Neural progenitor cell (in vitro differentiated cells): ENCODE results near the gene FBXO34.

Experiments used
- EZH2 ChIP-seq: fragments of 200-600 bp; sonication (generic); IDR thresholded peaks from 2 replicates; pipeline ENCODE4 v1.6.1; 2017; ENCODE audit warnings: antibody characterized with exemption, mild to moderate bottlenecking, moderate library complexity
- TF ChIP-seq, protein P1 (sequence below): fragments of 200-600 bp; sonication (generic); IDR thresholded peaks from 2 replicates; pipeline ENCODE4 v1.5.1; 2017; ENCODE audit warnings: antibody characterized with exemption, mild to moderate bottlenecking

DNA sequence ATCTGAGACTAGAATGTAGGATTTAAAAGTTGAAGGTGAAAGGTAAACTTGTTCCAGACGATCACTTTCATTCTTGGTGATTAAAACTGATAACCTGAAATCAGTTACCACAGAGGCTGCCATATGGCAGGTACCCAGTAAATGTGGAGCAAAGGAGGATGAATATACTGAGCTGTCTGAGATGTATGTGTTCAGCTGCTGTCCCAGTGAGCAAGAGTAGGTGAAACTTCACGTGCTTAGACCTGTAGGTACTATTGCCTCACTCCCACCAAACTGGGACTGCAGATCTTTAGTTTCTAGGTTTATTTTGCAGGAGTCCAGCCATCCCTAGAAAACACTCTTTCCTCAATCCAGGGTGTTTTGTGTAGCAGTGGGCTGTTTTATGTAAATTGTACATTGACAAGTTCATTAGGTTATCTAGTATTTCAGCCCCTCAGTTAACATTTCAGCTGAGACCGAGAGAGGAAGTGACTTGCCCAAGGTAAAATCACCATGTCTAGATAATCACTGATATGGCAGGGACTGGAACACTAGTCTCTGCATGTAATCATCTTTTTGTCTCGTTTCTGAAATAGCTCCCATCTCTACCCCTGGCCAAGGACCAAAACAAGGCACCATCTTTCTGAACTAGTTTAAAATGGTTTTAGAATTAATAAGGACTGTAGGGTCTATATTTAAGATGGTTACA, 77.7 kb downstream of the FBXO34 start:
- TF ChIP-seq, protein P1, sequence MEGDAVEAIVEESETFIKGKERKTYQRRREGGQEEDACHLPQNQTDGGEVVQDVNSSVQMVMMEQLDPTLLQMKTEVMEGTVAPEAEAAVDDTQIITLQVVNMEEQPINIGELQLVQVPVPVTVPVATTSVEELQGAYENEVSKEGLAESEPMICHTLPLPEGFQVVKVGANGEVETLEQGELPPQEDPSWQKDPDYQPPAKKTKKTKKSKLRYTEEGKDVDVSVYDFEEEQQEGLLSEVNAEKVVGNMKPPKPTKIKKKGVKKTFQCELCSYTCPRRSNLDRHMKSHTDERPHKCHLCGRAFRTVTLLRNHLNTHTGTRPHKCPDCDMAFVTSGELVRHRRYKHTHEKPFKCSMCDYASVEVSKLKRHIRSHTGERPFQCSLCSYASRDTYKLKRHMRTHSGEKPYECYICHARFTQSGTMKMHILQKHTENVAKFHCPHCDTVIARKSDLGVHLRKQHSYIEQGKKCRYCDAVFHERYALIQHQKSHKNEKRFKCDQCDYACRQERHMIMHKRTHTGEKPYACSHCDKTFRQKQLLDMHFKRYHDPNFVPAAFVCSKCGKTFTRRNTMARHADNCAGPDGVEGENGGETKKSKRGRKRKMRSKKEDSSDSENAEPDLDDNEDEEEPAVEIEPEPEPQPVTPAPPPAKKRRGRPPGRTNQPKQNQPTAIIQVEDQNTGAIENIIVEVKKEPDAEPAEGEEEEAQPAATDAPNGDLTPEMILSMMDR = no peak
- TF ChIP-seq EZH2 = no peak
